Heart left ventricle (tissue), 13 donors: ENCODE results near the gene NKX2-1.

Experiments
- POLR2A ChIP-seq, 2 donors: fragments of 450-650 bp; IDR thresholded peaks; one replicate each; pipeline ENCODE4 v1.6.1; 2017; ENCODE audit warnings: antibody characterized with exemption in 2 of 2, mild to moderate bottlenecking in 2 of 2, moderate library complexity in 2 of 2
- TF ChIP-seq, protein P1 (sequence below), 12 donors: fragments of 200-600 bp; sonication (generic) in 4 of 12; IDR thresholded peaks; one replicate each; pipeline versions ENCODE4 v1.5.0 to v1.8.0; 2018 to 2022; ENCODE audit warnings: antibody characterized with exemption in 12 of 12, mild to moderate bottlenecking in 5 of 12
- donor health status: ischemic (EF 13 %, LVEDD 7.1; RV severe dilation, severe dysfunction).
- donor health status: DM: no; HTN: yes; CAD: no.
- donor health status: DM: no; HTN: no; CAD: no.
- donor health status: ischemic (EF 25% LVEDD 6.9; RV normal size, moderate dysfunction).
- donor health status: ischemic (EF 25% LVEDD 5.7; RV mildly dilated, moderate dysfunction).
- donor health status: ischemic (EF 35%, LVEDD 5.7; RV mildly dilated, moderate dysfunction).
- donor health status: nonischemic (EF 11% LVEDD 7.7; RV severe dilation, severe dysfunction).
- donor health status: DM: yes; HTN: yes; CAD: no.
- donor health status: PGD.
- donor health status: ischemic (EF 29% LVEDD 5.4; RV normal size, mild dysfunction).
- donor health status: nonischemic (EF 23%, LVEDD 6.1; RV moderate dilation, normal function).

GRCh38 chr14:36474593-36474992 is 45.4 kb downstream of the NKX2-1 start:
- TF ChIP-seq, protein P1, sequence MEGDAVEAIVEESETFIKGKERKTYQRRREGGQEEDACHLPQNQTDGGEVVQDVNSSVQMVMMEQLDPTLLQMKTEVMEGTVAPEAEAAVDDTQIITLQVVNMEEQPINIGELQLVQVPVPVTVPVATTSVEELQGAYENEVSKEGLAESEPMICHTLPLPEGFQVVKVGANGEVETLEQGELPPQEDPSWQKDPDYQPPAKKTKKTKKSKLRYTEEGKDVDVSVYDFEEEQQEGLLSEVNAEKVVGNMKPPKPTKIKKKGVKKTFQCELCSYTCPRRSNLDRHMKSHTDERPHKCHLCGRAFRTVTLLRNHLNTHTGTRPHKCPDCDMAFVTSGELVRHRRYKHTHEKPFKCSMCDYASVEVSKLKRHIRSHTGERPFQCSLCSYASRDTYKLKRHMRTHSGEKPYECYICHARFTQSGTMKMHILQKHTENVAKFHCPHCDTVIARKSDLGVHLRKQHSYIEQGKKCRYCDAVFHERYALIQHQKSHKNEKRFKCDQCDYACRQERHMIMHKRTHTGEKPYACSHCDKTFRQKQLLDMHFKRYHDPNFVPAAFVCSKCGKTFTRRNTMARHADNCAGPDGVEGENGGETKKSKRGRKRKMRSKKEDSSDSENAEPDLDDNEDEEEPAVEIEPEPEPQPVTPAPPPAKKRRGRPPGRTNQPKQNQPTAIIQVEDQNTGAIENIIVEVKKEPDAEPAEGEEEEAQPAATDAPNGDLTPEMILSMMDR (IDR thresholded peaks at IDR 0.05), result no peak
- TF ChIP-seq POLR2A (IDR thresholded peaks at IDR 0.05), result no peak
